HEK293T (cell line): ENCODE data around the gene ID2.

Experiments
- ARNT ChIP-seq: fragments of 450-650 bp; IDR thresholded peaks from 2 replicates; pipeline ENCODE4 v1.6.1; 2017; ENCODE audit warnings: mild to moderate bottlenecking
- BHLHE40 ChIP-seq: fragments of 450-650 bp; IDR thresholded peaks from 2 replicates; pipeline ENCODE4 v1.6.1; 2016; ENCODE audit warnings: mild to moderate bottlenecking, moderate library complexity, borderline replicate concordance
- CTBP1 ChIP-seq: fragments of 450-650 bp; IDR thresholded peaks from 2 replicates; pipeline ENCODE4 v1.6.1; 2016; ENCODE audit warnings: borderline replicate concordance
- ELF4 ChIP-seq: fragments of 450-650 bp; IDR thresholded peaks from 2 replicates; pipeline ENCODE4 v1.6.1; 2017; ENCODE audit warnings: antibody characterized with exemption
- FOXK2 ChIP-seq: fragments of 450-650 bp; IDR thresholded peaks from 2 replicates; pipeline ENCODE4 v1.6.1; 2016; ENCODE audit warnings: mild to moderate bottlenecking
- HDGF ChIP-seq: fragments of 450-650 bp; IDR thresholded peaks from 2 replicates; pipeline ENCODE4 v1.6.1; 2017; ENCODE audit warnings: antibody characterized with exemption, borderline replicate concordance
- SP1 ChIP-seq: fragments of 450-650 bp; IDR thresholded peaks from 2 replicates; pipeline ENCODE4 v1.6.1; 2017
- SUZ12 ChIP-seq: fragments of 450-650 bp; IDR thresholded peaks from 2 replicates; pipeline ENCODE4 v1.6.1; 2016; ENCODE audit warnings: mild to moderate bottlenecking
- TARDBP ChIP-seq: fragments of 450-650 bp; IDR thresholded peaks from 2 replicates; pipeline ENCODE4 v1.6.1; 2016
- ZNF384 ChIP-seq: fragments of 450-650 bp; IDR thresholded peaks from 2 replicates; pipeline ENCODE4 v1.6.1; 2016

- TF ChIP-seq SP1 (no peak), CTBP1 (no peak), FOXK2 (no peak), SUZ12 (no peak), ZNF384 (no peak), HDGF (no peak), BHLHE40 (no peak), ELF4 (no peak), ARNT (no peak), TARDBP (no peak)
Observed at GRCh38 chr2:8677646-8678592, 3.9 kb upstream of the ID2 start.
